Neural cell (in vitro differentiated cells): ENCODE data around the gene UBAP1L. TPM values are rescaled to one million over a fixed set of nuclear protein-coding genes. Genes with fewer than 3 reads are reported as not detected.

ENCODE experiments used
- H2AFZ ChIP-seq: fragments of 200-600, 300-800 bp; sonication (generic), shearing (Covaris generic); 2 replicates; pipeline ENCODE4 v1.6.0; 2014; ENCODE audit warnings: low read depth, mild to moderate bottlenecking, antibody characterized with exemption, low read length, moderate library complexity
- H3F3A ChIP-seq: fragments of 200-600 bp; shearing (Covaris generic); 2 replicates; pipeline ENCODE4 v1.6.1; 2016; ENCODE audit warnings: mild to moderate bottlenecking, moderate library complexity, mixed read lengths, antibody characterized with exemption, low read length; ENCODE audit not compliant: insufficient read depth, poor library complexity, severe bottlenecking
- H3K27ac ChIP-seq: fragments of 200-600, 300-800 bp; sonication (generic), shearing (Covaris generic); 2 replicates; pipeline ENCODE4 v1.5.1; 2014; ENCODE audit warnings: mild to moderate bottlenecking, low read length, moderate library complexity
- H3K27me3 ChIP-seq: fragments of 300-800, 200-600 bp; sonication (generic), shearing (Covaris generic); 2 replicates; pipeline ENCODE4 v1.6.0; 2014; ENCODE audit warnings: mild to moderate bottlenecking, low read depth, low read length, moderate library complexity; ENCODE audit not compliant: insufficient read depth
- H3K36me3 ChIP-seq: fragments of 300-800, 200-600 bp; sonication (generic), shearing (Covaris generic); 2 replicates; pipeline ENCODE4 v1.5.1; 2014; ENCODE audit warnings: mild to moderate bottlenecking, antibody characterized with exemption, low read length, moderate library complexity; ENCODE audit not compliant: insufficient read depth
- H3K4me2 ChIP-seq: fragments of 300-800, 200-600 bp; sonication (generic), shearing (Covaris generic); 2 replicates; pipeline ENCODE4 v1.6.0; 2014; ENCODE audit warnings: mild to moderate bottlenecking, low read length
- H3K4me3 ChIP-seq: fragments of 300-800, 200-600 bp; sonication (generic), shearing (Covaris generic); 2 replicates; pipeline ENCODE4 v1.5.1; 2014; ENCODE audit warnings: mild to moderate bottlenecking, low read length, moderate library complexity
- H3K79me2 ChIP-seq: fragments of 200-600 bp; shearing (Covaris generic); replicated peaks from 2 replicates; pipeline ENCODE4 v1.6.0; 2014; ENCODE audit warnings: mild to moderate bottlenecking, low read length, moderate library complexity; ENCODE audit not compliant: insufficient read depth
- H3K9ac ChIP-seq: fragments of 300-800, 200-600 bp; sonication (generic), shearing (Covaris generic); 2 replicates; pipeline ENCODE4 v1.6.1; 2016; ENCODE audit warnings: mild to moderate bottlenecking, low read length, mixed read lengths
- H3K9me2 ChIP-seq: fragments of 200-600 bp; shearing (Covaris generic); 2 replicates; pipeline ENCODE4 v1.6.1; 2016; ENCODE audit warnings: mild to moderate bottlenecking, low read length, mixed read lengths; ENCODE audit not compliant: insufficient read depth
- H3K9me3 ChIP-seq: fragments of 200-600, 300-800 bp; sonication (generic), shearing (Covaris generic); 2 replicates; pipeline ENCODE4 v1.6.1; 2016; ENCODE audit warnings: mild to moderate bottlenecking, mixed run types, low read length, moderate library complexity, mixed read lengths
- H4K20me1 ChIP-seq: fragments of 200-600 bp; shearing (Covaris generic); 2 replicates; pipeline ENCODE4 v1.6.1; 2016; ENCODE audit warnings: mild to moderate bottlenecking, mixed run types; ENCODE audit not compliant: insufficient read depth
- EP300 ChIP-seq: fragments of 450-650 bp; conservative IDR thresholded peaks from 2 replicates; pipeline ENCODE4 v1.6.1; 2014; ENCODE audit warnings: antibody characterized with exemption, mild to moderate bottlenecking, moderate library complexity; ENCODE audit not compliant: poor library complexity, severe bottlenecking
- EZH2 ChIP-seq: fragments of 200-600, 300-800 bp; shearing (Covaris generic), sonication (generic); IDR thresholded peaks from 2 replicates; pipeline ENCODE4 v1.6.1; 2014; ENCODE audit warnings: antibody characterized with exemption, low read length, borderline replicate concordance, mild to moderate bottlenecking; ENCODE audit not compliant: insufficient read depth, poor library complexity, severe bottlenecking
- MXI1 ChIP-seq: fragments of 450-650 bp; conservative IDR thresholded peaks from 2 replicates; pipeline ENCODE4 v1.6.1; 2014; ENCODE audit warnings: antibody characterized with exemption, mild to moderate bottlenecking; ENCODE audit not compliant: poor library complexity, severe bottlenecking
- POLR2AphosphoS5 ChIP-seq: IDR thresholded peaks from 2 replicates; pipeline ENCODE4 v1.6.1; 2012
- RAD21 ChIP-seq: fragments of 450-650 bp; conservative IDR thresholded peaks from 2 replicates; pipeline ENCODE4 v1.6.1; 2014; ENCODE audit warnings: antibody characterized with exemption, mild to moderate bottlenecking, moderate library complexity
- REST ChIP-seq: IDR thresholded peaks from 2 replicates; pipeline ENCODE4 v1.6.1; 2012; ENCODE audit warnings: borderline replicate concordance
- SMC3 ChIP-seq: fragments of 450-650 bp; conservative IDR thresholded peaks from 2 replicates; pipeline ENCODE4 v1.6.1; 2014; ENCODE audit warnings: antibody characterized with exemption, mild to moderate bottlenecking, moderate library complexity; ENCODE audit not compliant: poor library complexity
- TAF1 ChIP-seq: IDR thresholded peaks from 2 replicates; pipeline ENCODE4 v1.6.1; 2012; ENCODE audit warnings: low read depth
- polyA plus RNA-seq: library from polyadenylated mRNA; depleted of rRNA; stranded (reverse); fragments of >200 nt; gene quantifications from 2 replicates; pipeline ENCODE4 v1.2.3, GENCODE V29; 2014
- TF ChIP-seq, protein P1 (sequence below): fragments of 450-650 bp; IDR thresholded peaks from 2 replicates; pipeline ENCODE4 v1.5.1; 2014; ENCODE audit warnings: antibody characterized with exemption, mild to moderate bottlenecking, moderate library complexity; ENCODE audit not compliant: poor library complexity, severe bottlenecking

UBAP1L gene
- polyA plus RNA-seq, 1 donor from 2014 or later, result 10.3 TPM

GRCh38 chr15:65051266-65051665, 63.7 kb downstream of the UBAP1L start:
- Histone ChIP-seq H3K9ac (no peak overlapping the region), H3K27me3 (no peaks in the 10 kb centered on the region), H3K27ac (no peak overlapping the region), H3K4me2 (no peak overlapping the region), H3K9me2 (no peaks in the 10 kb centered on the region), H3K36me3 (no peaks in the 10 kb centered on the region), H3K9me3 (no peaks in the 10 kb centered on the region), H3F3A (no peaks in the 10 kb centered on the region), H3K4me3 (no peak overlapping the region), H2AFZ (no peak overlapping the region), H4K20me1 (no peaks in the 10 kb centered on the region), H3K79me2 (no peaks in the 10 kb centered on the region)
- TF ChIP-seq POLR2AphosphoS5, result no peak
- no peak for TF ChIP-seq SMC3
- TF ChIP-seq REST, result no peak
- TF ChIP-seq TAF1, result no peak
- no peak for TF ChIP-seq EP300
- no peak for TF ChIP-seq MXI1
- no peak for TF ChIP-seq EZH2
- TF ChIP-seq, protein P1, sequence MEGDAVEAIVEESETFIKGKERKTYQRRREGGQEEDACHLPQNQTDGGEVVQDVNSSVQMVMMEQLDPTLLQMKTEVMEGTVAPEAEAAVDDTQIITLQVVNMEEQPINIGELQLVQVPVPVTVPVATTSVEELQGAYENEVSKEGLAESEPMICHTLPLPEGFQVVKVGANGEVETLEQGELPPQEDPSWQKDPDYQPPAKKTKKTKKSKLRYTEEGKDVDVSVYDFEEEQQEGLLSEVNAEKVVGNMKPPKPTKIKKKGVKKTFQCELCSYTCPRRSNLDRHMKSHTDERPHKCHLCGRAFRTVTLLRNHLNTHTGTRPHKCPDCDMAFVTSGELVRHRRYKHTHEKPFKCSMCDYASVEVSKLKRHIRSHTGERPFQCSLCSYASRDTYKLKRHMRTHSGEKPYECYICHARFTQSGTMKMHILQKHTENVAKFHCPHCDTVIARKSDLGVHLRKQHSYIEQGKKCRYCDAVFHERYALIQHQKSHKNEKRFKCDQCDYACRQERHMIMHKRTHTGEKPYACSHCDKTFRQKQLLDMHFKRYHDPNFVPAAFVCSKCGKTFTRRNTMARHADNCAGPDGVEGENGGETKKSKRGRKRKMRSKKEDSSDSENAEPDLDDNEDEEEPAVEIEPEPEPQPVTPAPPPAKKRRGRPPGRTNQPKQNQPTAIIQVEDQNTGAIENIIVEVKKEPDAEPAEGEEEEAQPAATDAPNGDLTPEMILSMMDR, result no peak
- no peak for TF ChIP-seq RAD21

GRCh38 chr15:65050270-65050669, 64.7 kb downstream of the UBAP1L start:
- no peaks in the 10 kb centered on the region for H3K9me3 ChIP-seq
- no peaks in the 10 kb centered on the region for H3K9me2 ChIP-seq
- H4K20me1 ChIP-seq, result no peaks in the 10 kb centered on the region
- no peak overlapping the region for H3K4me3 ChIP-seq
- H2AFZ ChIP-seq, result no peak overlapping the region
- no peaks in the 10 kb centered on the region for H3F3A ChIP-seq
- no peak overlapping the region for H3K9ac ChIP-seq
- H3K27me3 ChIP-seq, result no peaks in the 10 kb centered on the region
- H3K27ac ChIP-seq, result no peak overlapping the region
- no peaks in the 10 kb centered on the region for H3K79me2 ChIP-seq
- no peak for TF ChIP-seq RAD21
- no peak for TF ChIP-seq EP300
- TF ChIP-seq MXI1, result no peak
- TF ChIP-seq EZH2, result no peak
- TF ChIP-seq SMC3, result no peak
- TF ChIP-seq REST, result no peak
- TF ChIP-seq, protein P1, result no peak
- no peak for TF ChIP-seq TAF1
- no peak for TF ChIP-seq POLR2AphosphoS5
- H3K4me2 ChIP-seq, result no peak overlapping the region
- H3K36me3 ChIP-seq, result no peaks in the 10 kb centered on the region
